Endodermal cell (in vitro differentiated cells): ENCODE measurements around the gene SLC27A5. TPM values are rescaled to one million over a fixed set of nuclear protein-coding genes. Genes with fewer than 3 reads are reported as not detected.

Experiments
- DNase-seq: peaks from one replicate; pipeline ENCODE4 v3.0.0-alpha.2; 2017
- H3K27ac ChIP-seq: 2 replicates; pipeline ENCODE4 v1.5.1; 2013; ENCODE audit warnings: mild to moderate bottlenecking, low read depth, low read length, moderate library complexity
- H3K27me3 ChIP-seq: 2 replicates; pipeline ENCODE4 v1.6.1; 2013; ENCODE audit warnings: mild to moderate bottlenecking, low read length, moderate library complexity; ENCODE audit not compliant: insufficient read depth, control insufficient read depth, poor library complexity, severe bottlenecking
- H3K36me3 ChIP-seq: 2 replicates; pipeline ENCODE4 v1.7.0; 2013; ENCODE audit warnings: mild to moderate bottlenecking, low read length, moderate library complexity; ENCODE audit not compliant: control insufficient read depth, insufficient read depth
- H3K4me1 ChIP-seq: one replicate; pipeline ENCODE4 v1.7.0; 2013; ENCODE audit warnings: low read length; ENCODE audit not compliant: control insufficient read depth, insufficient read depth
- H3K4me3 ChIP-seq: 2 replicates; pipeline ENCODE4 v1.5.1; 2013; ENCODE audit warnings: mild to moderate bottlenecking, low read length, moderate library complexity
- H3K9ac ChIP-seq: 2 replicates; pipeline ENCODE4 v1.6.1; 2013; ENCODE audit warnings: mild to moderate bottlenecking, low read length, moderate library complexity; ENCODE audit not compliant: poor library complexity, severe bottlenecking; ENCODE audit errors: extremely low read depth
- H3K9me3 ChIP-seq: 2 replicates; pipeline ENCODE4 v1.6.1; 2013; ENCODE audit warnings: mild to moderate bottlenecking, low read length, moderate library complexity; ENCODE audit not compliant: control insufficient read depth
- H3K27ac Mint-ChIP-seq: 2 replicates; pipeline ENCODE4 v1.8.0; 2020; ENCODE audit warnings: mixed read lengths
- H3K27me3 Mint-ChIP-seq: 2 replicates; pipeline ENCODE4 v1.8.0; 2021; ENCODE audit warnings: mild to moderate bottlenecking, mixed read lengths; ENCODE audit not compliant: insufficient read depth
- H3K36me3 Mint-ChIP-seq: 2 replicates; pipeline ENCODE4 v1.8.0; 2020; ENCODE audit warnings: low read depth, mixed read lengths
- H3K4me1 Mint-ChIP-seq: 2 replicates; pipeline ENCODE4 v1.8.0; 2020; ENCODE audit warnings: mixed read lengths
- H3K4me3 Mint-ChIP-seq: 2 replicates; pipeline ENCODE4 v1.8.0; 2020; ENCODE audit warnings: mild to moderate bottlenecking, moderate library complexity, mixed read lengths
- H3K9me3 Mint-ChIP-seq: 2 replicates; pipeline ENCODE4 v1.8.0; 2020; ENCODE audit warnings: mild to moderate bottlenecking, mixed read lengths
- WGBS, 2 experiments: methylation state at CpG; one replicate each; pipeline versions ENCODE4 v1.1.5 to v1.1.7; 2013; ENCODE audit warnings: missing lambda C conversion rate in 2 of 2, mixed read lengths in 1 of 2; ENCODE audit not compliant: insufficient coverage in 1 of 2, insufficient read length in 1 of 2; 5-methylcytosine and 5-hydroxymethylcytosine counted together
- total RNA-seq, 2 donors: library from RNA; stranded (reverse); fragmentation: NEBNext Ultra II Directional in 1 of 2; extraction: Animal tissue kit (Norgen Biotek cat#: 25700) in 1 of 2; gene quantifications; 2 replicates in 1 of 2; 3 replicates in 1 of 2; pipeline ENCODE4 v1.2.1, GENCODE V29; 2021
- TF ChIP-seq, protein P1 (sequence below): fragments of 200-600 bp; sonication (generic); conservative IDR thresholded peaks from 2 replicates; pipeline ENCODE4 v1.5.0; 2021; ENCODE audit warnings: antibody characterized with exemption, mild to moderate bottlenecking

The SLC27A5 gene
- total RNA-seq, 2 donors from 2014 or later = 13.6 to 15.3 TPM

DNA sequence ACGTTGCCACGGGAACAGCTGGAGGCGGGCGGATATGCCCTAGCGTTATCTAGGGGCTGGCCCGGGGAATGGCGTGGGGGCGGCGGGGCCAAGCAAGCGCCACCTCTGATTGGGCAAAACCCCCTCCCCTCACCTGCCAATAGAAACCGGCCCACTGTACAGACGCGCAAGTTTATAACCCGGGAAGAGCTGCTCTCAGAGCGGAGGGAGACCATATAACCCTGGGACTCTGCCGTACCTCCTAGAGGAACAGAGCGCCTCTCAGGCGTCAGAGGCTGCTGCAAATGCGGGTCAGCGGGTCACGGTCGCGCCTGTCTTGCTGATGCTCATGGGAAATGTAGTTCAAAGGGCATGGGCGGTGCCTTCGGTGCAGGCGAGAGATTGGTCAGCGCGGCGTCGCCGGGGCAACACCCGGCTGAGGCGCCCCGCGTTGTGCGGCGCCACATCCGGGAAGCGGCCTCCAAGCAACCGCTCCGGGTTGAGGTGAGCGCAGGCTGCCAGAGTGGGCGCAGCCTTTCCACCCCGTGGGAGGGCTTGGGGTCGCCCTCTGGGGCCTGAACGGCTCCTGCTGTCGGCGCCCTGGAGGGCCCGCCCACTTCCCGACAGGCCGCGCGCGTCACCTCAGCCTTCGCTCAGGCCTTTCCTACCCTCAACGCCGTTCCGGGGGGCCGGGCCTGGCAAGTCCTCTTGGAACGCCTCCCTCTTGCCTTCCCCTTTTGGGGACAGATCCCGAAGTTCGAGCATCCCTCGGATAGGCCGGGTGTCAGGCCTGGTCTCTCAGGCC, 35.9 kb downstream of the SLC27A5 start, which contains the start of gene ZNF446:
ZNF446 (plus strand) TSS at position 639 of the 784 bp plus-strand sequence. CDS start 867 bp downstream, outside the sequence.
- Histone ChIP-seq H3K36me3 (peaks cover 21% of the 10 kb centered on the region), H3K9ac (peak within 1 kb of the TSS; percentile 46), H3K27ac (peak within 1 kb of the TSS; percentile 80), H3K9me3 (no peaks in the 10 kb centered on the region), H3K4me3 (peak within 1 kb of the TSS; percentile 91), H3K27me3 (no peaks in the 10 kb centered on the region), H3K4me1 (peaks cover 11% of the 10 kb centered on the region)
- Mint-ChIP-seq H3K4me1 (peaks cover 11% of the 10 kb centered on the region), H3K27ac (peak within 1 kb of the TSS; percentile 97), H3K36me3 (peaks cover 16% of the 10 kb centered on the region), H3K9me3 (no peaks in the 10 kb centered on the region), H3K4me3 (peak within 1 kb of the TSS; percentile 81), H3K27me3 (peaks cover 5% of the 10 kb centered on the region)
- peak; percentile 98 for DNase-seq
- 0 to 1% methylated on average over 47 to 64 of the region's 64 CpGs for WGBS, 2 experiments
- TF ChIP-seq, protein P1, sequence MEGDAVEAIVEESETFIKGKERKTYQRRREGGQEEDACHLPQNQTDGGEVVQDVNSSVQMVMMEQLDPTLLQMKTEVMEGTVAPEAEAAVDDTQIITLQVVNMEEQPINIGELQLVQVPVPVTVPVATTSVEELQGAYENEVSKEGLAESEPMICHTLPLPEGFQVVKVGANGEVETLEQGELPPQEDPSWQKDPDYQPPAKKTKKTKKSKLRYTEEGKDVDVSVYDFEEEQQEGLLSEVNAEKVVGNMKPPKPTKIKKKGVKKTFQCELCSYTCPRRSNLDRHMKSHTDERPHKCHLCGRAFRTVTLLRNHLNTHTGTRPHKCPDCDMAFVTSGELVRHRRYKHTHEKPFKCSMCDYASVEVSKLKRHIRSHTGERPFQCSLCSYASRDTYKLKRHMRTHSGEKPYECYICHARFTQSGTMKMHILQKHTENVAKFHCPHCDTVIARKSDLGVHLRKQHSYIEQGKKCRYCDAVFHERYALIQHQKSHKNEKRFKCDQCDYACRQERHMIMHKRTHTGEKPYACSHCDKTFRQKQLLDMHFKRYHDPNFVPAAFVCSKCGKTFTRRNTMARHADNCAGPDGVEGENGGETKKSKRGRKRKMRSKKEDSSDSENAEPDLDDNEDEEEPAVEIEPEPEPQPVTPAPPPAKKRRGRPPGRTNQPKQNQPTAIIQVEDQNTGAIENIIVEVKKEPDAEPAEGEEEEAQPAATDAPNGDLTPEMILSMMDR = no peak

DNA sequence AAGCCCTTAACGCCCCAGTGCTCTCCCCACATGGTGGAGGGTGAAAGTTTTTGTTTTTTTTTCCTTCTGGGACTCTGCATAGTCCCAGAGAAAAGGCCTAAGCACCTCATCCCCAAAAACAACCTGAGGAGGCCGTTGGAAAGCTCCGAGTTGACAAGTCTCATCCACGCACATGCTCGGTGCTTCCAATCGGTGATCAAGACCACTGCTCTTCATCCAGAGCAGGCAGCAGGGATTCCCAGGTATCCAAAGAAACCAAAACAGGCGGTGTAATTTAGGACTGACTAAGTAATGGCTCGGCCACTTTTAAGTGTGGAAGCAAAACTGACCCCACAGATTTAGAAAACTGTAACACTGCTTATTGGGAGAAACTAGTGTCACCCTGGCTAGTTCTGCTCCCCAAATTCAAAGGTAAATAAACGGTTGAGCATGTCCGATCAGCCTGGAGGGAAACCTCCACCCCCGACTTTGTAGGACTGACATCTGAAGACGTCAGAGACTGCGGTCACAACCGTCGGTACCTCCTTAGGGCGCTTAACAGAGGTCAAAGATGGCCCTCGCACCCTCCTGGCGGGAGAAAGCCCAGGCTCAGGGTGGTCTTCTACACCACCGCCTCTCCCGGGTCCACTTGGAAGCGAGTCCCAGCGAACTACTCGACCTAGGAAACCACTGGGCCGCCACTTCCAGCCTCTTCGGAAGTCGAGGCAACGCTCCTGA, 36.6 kb downstream of the SLC27A5 start:
- no peaks in the 10 kb centered on the region for H3K9me3 ChIP-seq
- Mint-ChIP-seq H3K4me3 (peak overlapping the region; percentile 81), H3K4me1 (peaks cover 11% of the 10 kb centered on the region), H3K36me3 (peaks cover 21% of the 10 kb centered on the region), H3K9me3 (no peaks in the 10 kb centered on the region), H3K27ac (peak overlapping the region; percentile 97), H3K27me3 (peaks cover 5% of the 10 kb centered on the region)
- H3K27me3 ChIP-seq = no peaks in the 10 kb centered on the region
- no peak for DNase-seq
- peak overlapping the region; percentile 46 for H3K9ac ChIP-seq
- H3K27ac ChIP-seq = peak overlapping the region; percentile 80
- peaks cover 21% of the 10 kb centered on the region for H3K36me3 ChIP-seq
- H3K4me3 ChIP-seq = peak overlapping the region; percentile 91
- 31 to 40% methylated on average over 19 to 27 of the region's 27 CpGs for WGBS, 2 experiments
- H3K4me1 ChIP-seq = peaks cover 11% of the 10 kb centered on the region
- TF ChIP-seq, protein P1 = no peak

DNA sequence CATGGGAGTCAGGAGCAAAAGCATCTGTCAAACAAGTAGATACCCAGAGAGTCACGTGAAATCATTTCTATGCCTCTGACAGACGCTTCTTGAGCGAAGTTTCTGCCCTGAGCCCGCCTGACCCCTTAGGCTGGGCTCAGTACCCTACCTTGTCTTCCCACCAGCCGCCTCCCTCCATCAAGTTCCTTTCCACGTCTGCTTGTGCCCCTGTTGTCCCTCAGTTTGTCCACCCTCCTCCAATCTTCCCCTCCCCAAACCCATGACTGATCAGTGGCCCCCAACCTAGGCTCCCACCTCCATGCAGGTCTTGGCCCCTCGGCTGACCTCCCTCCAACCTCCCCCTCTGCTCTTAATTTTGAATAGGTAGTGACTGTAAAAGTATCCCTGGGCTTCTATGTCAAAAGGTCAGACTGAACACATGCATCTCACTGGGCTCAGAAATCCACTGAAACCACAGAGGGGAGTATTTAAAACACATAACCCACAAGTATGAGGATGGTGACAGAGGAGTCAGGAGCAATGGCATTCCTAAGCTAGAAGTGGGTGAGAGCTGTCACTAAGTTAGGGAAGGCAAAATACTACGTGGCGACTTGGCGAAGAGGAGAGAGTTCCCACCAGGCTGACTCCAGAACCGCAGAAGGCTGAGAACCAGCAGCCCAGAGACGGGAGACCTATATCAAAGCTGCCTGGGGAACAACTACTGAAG, 37.3 kb downstream of the SLC27A5 start:
- H3K27me3 Mint-ChIP-seq = peaks cover 5% of the 10 kb centered on the region
- H3K4me3 ChIP-seq = peak overlapping the region; percentile 91
- 87 to 88% methylated on average over 9 to 12 of the region's 12 CpGs for WGBS, 2 experiments

More for the DNA sequence above, 37.3 kb downstream of the SLC27A5 start:
- TF ChIP-seq, protein P1 = no peak
- no peak overlapping the region for H3K27ac ChIP-seq
- Mint-ChIP-seq H3K4me1 (peaks cover 11% of the 10 kb centered on the region), H3K9me3 (no peaks in the 10 kb centered on the region), H3K36me3 (peaks cover 23% of the 10 kb centered on the region), H3K4me3 (peak overlapping the region; percentile 81), H3K27ac (no peak overlapping the region)
- H3K27me3 ChIP-seq = no peaks in the 10 kb centered on the region
- H3K4me1 ChIP-seq = peaks cover 11% of the 10 kb centered on the region
- peaks cover 21% of the 10 kb centered on the region for H3K36me3 ChIP-seq
- H3K9me3 ChIP-seq = no peaks in the 10 kb centered on the region
- no peak for DNase-seq
- peak overlapping the region; percentile 46 for H3K9ac ChIP-seq
